Natural killer cell treated with Interleukin-12 subunit alpha and Interleukin-12 subunit beta and Interleukin-15 and Interleukin-18, amount 100 ng/mL, for 72 hours (primary cell): ENCODE results near the gene RASA3. TPM values are rescaled to one million over a fixed set of nuclear protein-coding genes. Genes with fewer than 3 reads are reported as not detected.
"Not testable (repeated sequence)": the region's sequence is repeated elsewhere in the genome, so short reads cannot be mapped to it uniquely, and the experiment has no call there.

Source experiments
- ATAC-seq, 2 donors: fragments of 150-1000 bp; cut with Tn5 transposase in 1 of 2; sonication (Bioruptor Pico), chemical (Tn5 transposase) in 1 of 2; 2 replicates each; pipeline ENCODE4 v1.10.0; 2021
- DNase-seq: peaks from one replicate; pipeline ENCODE4 v3.0.0; 2022; ENCODE audit warnings: low spot score
- H3K27ac Mint-ChIP-seq, 2 donors: 1 replicate in 1 of 2; 2 replicates in 1 of 2; pipeline ENCODE4 v1.8.0; 2022; ENCODE audit warnings: mixed read lengths in 2 of 2, mild to moderate bottlenecking in 1 of 2, moderate library complexity in 1 of 2
- H3K27me3 Mint-ChIP-seq, 2 donors: 1 replicate in 1 of 2; 2 replicates in 1 of 2; pipeline ENCODE4 v1.8.0; 2022; ENCODE audit warnings: mixed read lengths in 2 of 2
- H3K36me3 Mint-ChIP-seq: one replicate; pipeline ENCODE4 v1.8.0; 2022; ENCODE audit warnings: mixed read lengths
- H3K4me1 Mint-ChIP-seq, 2 donors: 1 replicate in 1 of 2; 2 replicates in 1 of 2; pipeline ENCODE4 v1.8.0; 2022; ENCODE audit warnings: low read depth in 2 of 2, mixed read lengths in 2 of 2, mild to moderate bottlenecking in 1 of 2
- H3K4me3 Mint-ChIP-seq: one replicate; pipeline ENCODE4 v1.8.0; 2022; ENCODE audit warnings: mixed read lengths
- H3K9me3 Mint-ChIP-seq: 2 replicates; pipeline ENCODE4 v1.8.0; 2022; ENCODE audit warnings: mixed read lengths
- total RNA-seq, 2 donors: library from RNA; stranded (reverse); gene quantifications; one replicate each; pipeline ENCODE4 v1.2.3, GENCODE V29; 2022

RASA3 gene
- total RNA-seq, 2 donors from 2014 or later, result 6.9 to 11.7 TPM

GRCh38 chr13:114021464-114022308, 110.7 kb downstream of the RASA3 start:
- H3K27me3 Mint-ChIP-seq, result no peaks in the 10 kb centered on the region
- no peaks in the 10 kb centered on the region for H3K9me3 Mint-ChIP-seq
- peaks cover 0 to 17% of the 10 kb centered on the region in 2 donors for H3K4me1 Mint-ChIP-seq
- no peak for DNase-seq
- no peak for ATAC-seq
- peak overlapping the region in 1 of 2 donors; percentile 65 for H3K27ac Mint-ChIP-seq
- H3K36me3 Mint-ChIP-seq, result no peaks in the 10 kb centered on the region
- no peak overlapping the region for H3K4me3 Mint-ChIP-seq

GRCh38 chr13:114020750-114021463, 111.5 kb downstream of the RASA3 start:
- Mint-ChIP-seq H3K9me3 (no peaks in the 10 kb centered on the region), H3K4me1 (peaks cover 0 to 13% of the 10 kb centered on the region in 2 donors), H3K36me3 (no peaks in the 10 kb centered on the region), H3K27me3 (no peaks in the 10 kb centered on the region), H3K27ac (no peak overlapping the region), H3K4me3 (no peak overlapping the region)
- no peak for ATAC-seq
- no peak for DNase-seq

- H3K27me3 Mint-ChIP-seq, H3K36me3 Mint-ChIP-seq, H3K4me1 Mint-ChIP-seq, ATAC-seq, H3K9me3 Mint-ChIP-seq, H3K27ac Mint-ChIP-seq, DNase-seq, H3K4me3 Mint-ChIP-seq: not testable (repeated sequence)
These were observed 112.3 kb downstream of the RASA3 start for GRCh38 chr13:114020134-114020533.

GRCh38 chr13:114019367-114019766, 113.1 kb downstream of the RASA3 start:
- ATAC-seq, result no peak
- H3K27me3 Mint-ChIP-seq, result no peaks in the 10 kb centered on the region
- H3K27ac Mint-ChIP-seq, result no peak overlapping the region
- no peaks in the 10 kb centered on the region for H3K9me3 Mint-ChIP-seq
- H3K4me1 Mint-ChIP-seq, result peaks cover 0 to 6% of the 10 kb centered on the region in 2 donors
- no peaks in the 10 kb centered on the region for H3K36me3 Mint-ChIP-seq
- H3K4me3 Mint-ChIP-seq, result no peak overlapping the region
- DNase-seq, result no peak

GRCh38 chr13:114018461-114019055, 113.9 kb downstream of the RASA3 start:
- H3K4me1 Mint-ChIP-seq, result peaks cover 0 to 3% of the 10 kb centered on the region in 2 donors
- H3K27me3 Mint-ChIP-seq, result no peaks in the 10 kb centered on the region
- H3K4me3 Mint-ChIP-seq, result no peak overlapping the region
- ATAC-seq (no peak), DNase-seq (no peak)
- H3K36me3 Mint-ChIP-seq, result no peaks in the 10 kb centered on the region
- no peaks in the 10 kb centered on the region for H3K9me3 Mint-ChIP-seq
- H3K27ac Mint-ChIP-seq, result no peak overlapping the region

GRCh38 chr13:114017966-114018365, 114.5 kb downstream of the RASA3 start:
- peaks cover 0 to 3% of the 10 kb centered on the region in 2 donors for H3K4me1 Mint-ChIP-seq
- H3K27me3 Mint-ChIP-seq, result no peaks in the 10 kb centered on the region
- H3K4me3 Mint-ChIP-seq, result no peak overlapping the region
- ATAC-seq (no peak), DNase-seq (no peak)
- no peaks in the 10 kb centered on the region for H3K9me3 Mint-ChIP-seq
- no peak overlapping the region for H3K27ac Mint-ChIP-seq
- H3K36me3 Mint-ChIP-seq, result no peaks in the 10 kb centered on the region

GRCh38 chr13:114017028-114017630, 115.3 kb downstream of the RASA3 start:
- ATAC-seq (no peak), DNase-seq (no peak)
- H3K4me1 Mint-ChIP-seq, result peaks cover 0 to 3% of the 10 kb centered on the region in 2 donors
- H3K27ac Mint-ChIP-seq, result peak overlapping the region in 1 of 2 donors; percentile 23
- H3K4me3 Mint-ChIP-seq, result no peak overlapping the region
- no peaks in the 10 kb centered on the region for H3K27me3 Mint-ChIP-seq
- H3K36me3 Mint-ChIP-seq, result no peaks in the 10 kb centered on the region
- no peaks in the 10 kb centered on the region for H3K9me3 Mint-ChIP-seq

GRCh38 chr13:114016321-114017027, 115.9 kb downstream of the RASA3 start:
- Mint-ChIP-seq H3K9me3 (no peaks in the 10 kb centered on the region), H3K4me3 (no peak overlapping the region), H3K27me3 (no peaks in the 10 kb centered on the region), H3K27ac (peak overlapping the region in 1 of 2 donors; percentile 23), H3K4me1 (peaks cover 0 to 1% of the 10 kb centered on the region in 2 donors), H3K36me3 (no peaks in the 10 kb centered on the region)
- ATAC-seq (no peak), DNase-seq (no peak)

- ATAC-seq, result no peak
- DNase-seq, result no peak
- no peak overlapping the region for H3K4me3 Mint-ChIP-seq
- H3K4me1 Mint-ChIP-seq, result peaks cover 0 to 1% of the 10 kb centered on the region in 2 donors
- no peaks in the 10 kb centered on the region for H3K27me3 Mint-ChIP-seq
- H3K36me3 Mint-ChIP-seq, result peaks cover 3% of the 10 kb centered on the region
- peak overlapping the region in 1 of 2 donors; percentile 23 for H3K27ac Mint-ChIP-seq
- no peaks in the 10 kb centered on the region for H3K9me3 Mint-ChIP-seq
These were observed 116.5 kb downstream of the RASA3 start for GRCh38 chr13:114015969-114016295.

- Mint-ChIP-seq H3K4me3 (no peak overlapping the region), H3K4me1 (peaks cover 0 to 2% of the 10 kb centered on the region in 2 donors), H3K27ac (no peak overlapping the region), H3K36me3 (peaks cover 5% of the 10 kb centered on the region), H3K27me3 (no peaks in the 10 kb centered on the region), H3K9me3 (no peaks in the 10 kb centered on the region)
- DNase-seq (no peak), ATAC-seq (peak in 1 of 2 donors; percentile 46)
These were observed 117.1 kb downstream of the RASA3 start for GRCh38 chr13:114015111-114015968.

- ATAC-seq, result no peak
These were observed 118.3 kb downstream of the RASA3 start for GRCh38 chr13:114013952-114014629.

GRCh38 chr13:114013336-114013735, 119.1 kb downstream of the RASA3 start:
- peaks cover 5% of the 10 kb centered on the region for H3K36me3 Mint-ChIP-seq

More at GRCh38 chr13:114013952-114014629, 118.3 kb downstream of the RASA3 start:
- H3K27me3 Mint-ChIP-seq, result no peaks in the 10 kb centered on the region
- no peak overlapping the region for H3K27ac Mint-ChIP-seq
- peaks cover 0 to 2% of the 10 kb centered on the region in 2 donors for H3K4me1 Mint-ChIP-seq
- H3K9me3 Mint-ChIP-seq, result no peaks in the 10 kb centered on the region
- H3K4me3 Mint-ChIP-seq, result no peak overlapping the region
- peaks cover 5% of the 10 kb centered on the region for H3K36me3 Mint-ChIP-seq
- DNase-seq, result no peak

More at GRCh38 chr13:114013336-114013735, 119.1 kb downstream of the RASA3 start:
- no peak overlapping the region for H3K27ac Mint-ChIP-seq
- H3K4me1 Mint-ChIP-seq, result peaks cover 0 to 2% of the 10 kb centered on the region in 2 donors
- no peak for ATAC-seq
- H3K27me3 Mint-ChIP-seq, result no peaks in the 10 kb centered on the region
- no peak for DNase-seq
- H3K9me3 Mint-ChIP-seq, result no peaks in the 10 kb centered on the region
- H3K4me3 Mint-ChIP-seq, result no peak overlapping the region
